Measurements from ENCODE around the gene ACACA.

Gene ACACA

GRCh38 chr17:37406635-37407461 is at the start of gene ACACA, which contains the start of gene TADA2A:
TSS of gene ACACA (minus strand) at chr17:37406836. CDS start at chr17:37406299, 537 bp downstream.
TSS of gene TADA2A (plus strand) at chr17:37406886. CDS start at chr17:37411366, 4,480 bp downstream.
- Histone ChIP-seq H3K79me2 (ENCODE audit: insufficient read depth, low read length) (peaks cover 68% of the 10 kb centered on the region), H3F3A (ENCODE audit: low read depth) (no peaks in the 10 kb centered on the region), H3K4me1 (ENCODE audit: insufficient read depth, low read length, poor library complexity, severe bottlenecking) (peaks cover 52% of the 10 kb centered on the region), H4K20me1 (ENCODE audit: insufficient read depth, low read length, poor library complexity, severe bottlenecking) (no peaks in the 10 kb centered on the region), H3K9me2 (replicated peaks; ENCODE audit: low read depth, low read length) (no peaks in the 10 kb centered on the region), H3K4me3 (ENCODE audit: low read length, poor library complexity, severe bottlenecking) (peak within 1 kb of the TSS; percentile 98), H2AFZ (ENCODE audit: low read length) (peak within 1 kb of the TSS; percentile 91), H3K4me2 (ENCODE audit: low read depth, low read length, poor library complexity, severe bottlenecking) (peak within 1 kb of the TSS; percentile 81), H3K27me3 (ENCODE audit: insufficient read depth, low read length, poor library complexity, severe bottlenecking) (no peaks in the 10 kb centered on the region), H3K36me3 (ENCODE audit: insufficient read depth, low read length) (0 out of 2 replicates have a peak, but pooled peaks cover 3% of the 10 kb centered on the region), H3K9me3 (ENCODE audit: insufficient read depth, low read depth, low read length) (no peaks in the 10 kb centered on the region), H3K9ac (ENCODE audit: low read depth, low read length, poor library complexity, severe bottlenecking) (peak within 1 kb of the TSS; percentile 99)
- TF ChIP-seq CTCF (conservative IDR thresholded peaks at IDR 0.05; ENCODE audit: low read length): 0 out of 2 replicates have a peak, but pooled peaks have one; percentile 7
- no peak for TF ChIP-seq EZH2phosphoT487 (IDR thresholded peaks at IDR 0.05; ENCODE audit: borderline replicate concordance)

GRCh38 chr17:37450112-37450511 is 43.5 kb upstream of the ACACA start:
- H3F3A ChIP-seq (ENCODE audit: low read depth): no peaks in the 10 kb centered on the region
- no peaks in the 10 kb centered on the region for H3K79me2 ChIP-seq (ENCODE audit: insufficient read depth, low read length)
- H3K27me3 ChIP-seq (ENCODE audit: insufficient read depth, low read length, poor library complexity, severe bottlenecking): no peaks in the 10 kb centered on the region
- no peak overlapping the region for H3K4me2 ChIP-seq (ENCODE audit: low read depth, low read length, poor library complexity, severe bottlenecking)
- no peak overlapping the region for H3K9ac ChIP-seq (ENCODE audit: low read depth, low read length, poor library complexity, severe bottlenecking)
- TF ChIP-seq CTCF (conservative IDR thresholded peaks at IDR 0.05; ENCODE audit: low read length): no peak
- TF ChIP-seq EZH2phosphoT487 (IDR thresholded peaks at IDR 0.05; ENCODE audit: borderline replicate concordance): no peak
- peaks cover 71% of the 10 kb centered on the region; the same call in 1 of the 2 replicates for H3K36me3 ChIP-seq (ENCODE audit: insufficient read depth, low read length)
- no peaks in the 10 kb centered on the region for H3K9me3 ChIP-seq (ENCODE audit: insufficient read depth, low read depth, low read length)
- no peak overlapping the region for H3K4me3 ChIP-seq (ENCODE audit: low read length, poor library complexity, severe bottlenecking)
- H3K4me1 ChIP-seq (ENCODE audit: insufficient read depth, low read length, poor library complexity, severe bottlenecking): no peaks in the 10 kb centered on the region
- no peaks in the 10 kb centered on the region for H4K20me1 ChIP-seq (ENCODE audit: insufficient read depth, low read length, poor library complexity, severe bottlenecking)
- no peaks in the 10 kb centered on the region for H3K9me2 ChIP-seq (replicated peaks; ENCODE audit: low read depth, low read length)
- no peak overlapping the region for H2AFZ ChIP-seq (ENCODE audit: low read length)

- Histone ChIP-seq H3K4me2 (ENCODE audit: low read depth, low read length, poor library complexity, severe bottlenecking) (no peak overlapping the region), H2AFZ (ENCODE audit: low read length) (no peak overlapping the region), H3K9me3 (ENCODE audit: insufficient read depth, low read depth, low read length) (no peaks in the 10 kb centered on the region), H3K79me2 (ENCODE audit: insufficient read depth, low read length) (no peaks in the 10 kb centered on the region), H3K4me1 (ENCODE audit: insufficient read depth, low read length, poor library complexity, severe bottlenecking) (no peaks in the 10 kb centered on the region), H3K9me2 (replicated peaks; ENCODE audit: low read depth, low read length) (no peaks in the 10 kb centered on the region), H3K27me3 (ENCODE audit: insufficient read depth, low read length, poor library complexity, severe bottlenecking) (no peaks in the 10 kb centered on the region), H3K4me3 (ENCODE audit: low read length, poor library complexity, severe bottlenecking) (no peak overlapping the region), H3K36me3 (ENCODE audit: insufficient read depth, low read length) (peaks cover 80% of the 10 kb centered on the region), H3F3A (ENCODE audit: low read depth) (no peaks in the 10 kb centered on the region), H4K20me1 (ENCODE audit: insufficient read depth, low read length, poor library complexity, severe bottlenecking) (no peaks in the 10 kb centered on the region), H3K9ac (ENCODE audit: low read depth, low read length, poor library complexity, severe bottlenecking) (no peak overlapping the region)
- no peak for TF ChIP-seq EZH2phosphoT487 (IDR thresholded peaks at IDR 0.05; ENCODE audit: borderline replicate concordance)
- no peak for TF ChIP-seq CTCF (conservative IDR thresholded peaks at IDR 0.05; ENCODE audit: low read length)
Measured at GRCh38 chr17:37447641-37448040, 41.0 kb upstream of the ACACA start.

Data from Loucy (cell line).